ENCODE data around the gene C1orf216. TPM values are rescaled to one million over a fixed set of nuclear protein-coding genes. Genes with fewer than 3 reads are reported as not detected.
A peak's percentile ranks its signal among the peaks of the same experiment; 100 is the strongest.

Gene C1orf216
- total RNA-seq, 1 experiment from 2014 or later = 13.4 TPM

DNA sequence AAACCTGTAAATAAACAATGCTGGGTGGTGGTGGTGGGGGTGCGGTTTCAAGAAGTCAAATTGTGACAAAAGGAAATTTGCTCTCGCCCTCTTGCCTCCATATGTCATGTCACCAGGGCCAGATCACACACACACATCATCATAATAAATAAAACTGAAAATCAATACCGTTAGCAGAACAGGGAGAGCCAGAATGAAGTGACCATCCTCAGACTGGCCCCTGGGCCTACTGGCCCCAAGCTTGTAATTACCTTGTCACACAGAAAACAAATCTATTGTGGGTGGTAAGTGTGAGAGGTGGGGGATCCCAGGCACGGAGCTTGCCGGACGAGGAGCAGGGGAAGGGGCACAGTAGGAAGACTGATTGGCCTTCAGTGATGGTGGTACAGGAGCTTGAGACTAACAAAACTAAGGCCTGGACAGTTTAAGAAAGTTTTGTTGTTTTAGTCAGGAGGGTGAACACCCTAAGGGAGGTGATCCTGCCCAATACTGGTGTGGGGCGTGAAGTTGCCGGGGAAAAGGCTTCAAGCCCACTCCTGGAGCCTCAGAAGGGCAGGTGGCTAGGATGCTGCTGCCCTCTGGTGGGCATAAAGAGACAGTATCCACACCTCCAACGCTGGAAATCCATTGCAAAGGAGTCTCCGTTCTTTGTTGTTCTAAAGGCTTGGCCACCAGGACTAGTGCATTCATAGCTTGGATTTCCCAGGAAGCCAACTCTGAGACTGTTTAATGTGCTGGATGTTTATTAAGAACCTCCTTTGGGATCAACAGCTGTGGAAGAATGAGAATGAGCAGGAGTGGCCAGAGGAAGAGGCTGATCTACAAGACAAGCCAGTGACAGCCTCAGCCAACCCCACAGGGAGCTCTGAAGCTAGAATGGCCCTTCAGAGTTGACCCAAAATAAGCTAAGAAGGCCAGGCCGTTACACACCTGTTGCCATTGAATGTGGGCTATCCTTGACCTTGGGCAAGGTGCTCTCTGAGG is 8.1 kb upstream of the C1orf216 start:
- H3K79me2 ChIP-seq (ENCODE audit: low read length) = no peaks in the 10 kb centered on the region
- no peak overlapping the region for H2AFZ ChIP-seq (ENCODE audit: low read length)
- peaks cover 3% of the 10 kb centered on the region; the same call in 1 of the 2 replicates for H3K36me3 ChIP-seq (ENCODE audit: low read depth, low read length)
- no peak overlapping the region for H3K4me3 ChIP-seq (ENCODE audit: low read length)
- no peaks in the 10 kb centered on the region for H3K9me3 ChIP-seq (ENCODE audit: low read length)
- H3K4me1 ChIP-seq (ENCODE audit: insufficient read depth, low read length) = no peaks in the 10 kb centered on the region
- DNase-seq = peak; percentile 61
- intact Hi-C loops (cut with micrococcal nuclease) = loop anchor here (1.0 to 2.0 kb wide), 3 partner anchors 48 to 276 kb away; no protein-coding TSS in a partner anchor
- peak; percentile 97 for ATAC-seq
- H4K20me1 ChIP-seq (ENCODE audit: low read length) = no peaks in the 10 kb centered on the region
- no peaks in the 10 kb centered on the region for H3K9me2 ChIP-seq (replicated peaks; ENCODE audit: low read length)
- H3K27me3 ChIP-seq (ENCODE audit: low read length) = no peaks in the 10 kb centered on the region
- H3F3A ChIP-seq (ENCODE audit: low read length, unreplicated experiment) = no peaks in the 10 kb centered on the region
- POLR2A ChIA-PET (ENCODE audit: unreplicated experiment) = no interaction called here
- no TSS peak for BruUV-seq (replicated peaks)
- no peak overlapping the region for H3K4me2 ChIP-seq (ENCODE audit: low read length)
- H3K9ac ChIP-seq (ENCODE audit: low read length) = no peak overlapping the region
- CTCF ChIA-PET = interaction anchor here (0.5 to 2.2 kb wide), 8 partner anchors 11 to 278 kb away, joined by 4 to 10 read pairs (median 5); partner anchors contain the start of gene TFAP2E
- no peak overlapping the region for H3K27ac ChIP-seq (ENCODE audit: low read length)
- TF ChIP-seq CTCF (conservative IDR thresholded peaks at IDR 0.05; ENCODE audit: low read depth, low read length) = peak; percentile 90
- TF ChIP-seq EZH2phosphoT487 (IDR thresholded peaks at IDR 0.05; ENCODE audit: borderline replicate concordance, low read length) = no peak
- no peak for TF ChIP-seq EZH2 (IDR thresholded peaks at IDR 0.05; ENCODE audit: low read length, unreplicated experiment)

DNA sequence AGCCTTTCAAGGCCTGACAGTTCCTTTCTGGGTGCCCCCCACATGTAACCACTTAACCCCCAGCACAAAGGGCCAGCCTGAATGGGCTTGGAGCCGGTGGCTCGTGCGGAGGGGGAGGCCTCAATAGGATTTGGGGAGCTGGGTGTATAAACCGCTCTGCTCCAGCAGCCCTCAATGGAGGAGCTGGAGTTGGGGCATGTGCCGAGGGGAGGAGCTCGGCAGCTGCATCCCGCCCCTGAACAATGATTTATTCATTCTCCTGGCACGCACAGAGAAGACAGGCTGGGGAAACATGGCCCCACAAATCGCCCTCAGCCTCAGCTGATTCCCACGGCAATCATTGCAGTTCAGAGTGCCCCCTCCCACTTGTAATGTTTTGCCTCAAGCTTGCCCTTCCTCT is 6.9 kb upstream of the C1orf216 start:
- CTCF ChIA-PET = interaction anchor here (0.6 kb wide), 1 partner anchor 156 kb away, joined by 4 read pairs; no protein-coding TSS in a partner anchor
- BruUV-seq (replicated peaks) = no TSS peak
- H3K36me3 ChIP-seq (ENCODE audit: low read depth, low read length) = peaks cover 3% of the 10 kb centered on the region; the same call in 1 of the 2 replicates
- H3K9me2 ChIP-seq (replicated peaks; ENCODE audit: low read length) = no peaks in the 10 kb centered on the region
- DNase-seq (no peak), ATAC-seq (no peak)
- H3K4me3 ChIP-seq (ENCODE audit: low read length) = no peak overlapping the region
- H3K27ac ChIP-seq (ENCODE audit: low read length) = no peak overlapping the region
- no peaks in the 10 kb centered on the region for H3K9me3 ChIP-seq (ENCODE audit: low read length)
- POLR2A ChIA-PET (ENCODE audit: unreplicated experiment) = no interaction called here
- no peak overlapping the region for H3K4me2 ChIP-seq (ENCODE audit: low read length)
- no peaks in the 10 kb centered on the region for H3K4me1 ChIP-seq (ENCODE audit: insufficient read depth, low read length)
- no peaks in the 10 kb centered on the region for H3K79me2 ChIP-seq (ENCODE audit: low read length)
- no peaks in the 10 kb centered on the region for H3K27me3 ChIP-seq (ENCODE audit: low read length)
- H3K9ac ChIP-seq (ENCODE audit: low read length) = no peak overlapping the region
- H2AFZ ChIP-seq (ENCODE audit: low read length) = no peak overlapping the region
- no peaks in the 10 kb centered on the region for H4K20me1 ChIP-seq (ENCODE audit: low read length)
- no peaks in the 10 kb centered on the region for H3F3A ChIP-seq (ENCODE audit: low read length, unreplicated experiment)
- TF ChIP-seq EZH2 (IDR thresholded peaks at IDR 0.05; ENCODE audit: low read length, unreplicated experiment) (no peak), EZH2phosphoT487 (IDR thresholded peaks at IDR 0.05; ENCODE audit: borderline replicate concordance, low read length) (no peak), CTCF (conservative IDR thresholded peaks at IDR 0.05; ENCODE audit: low read depth, low read length) (no peak)
- intact Hi-C loops (cut with micrococcal nuclease) = no loop called here
